ACC112 (cell line): ENCODE results near the gene MRFAP1L1.
A peak's percentile ranks its signal among the peaks of the same experiment; 100 is the strongest.

ENCODE experiments used
- H2AFZ ChIP-seq: fragments of 200-600 bp; sonication (generic); one replicate; pipeline ENCODE4 v1.6.0; 2017; ENCODE audit warnings: antibody characterized with exemption, low read length; ENCODE audit not compliant: unreplicated experiment
- H3K27ac ChIP-seq: fragments of 200-600 bp; sonication (generic); 2 replicates; pipeline ENCODE4 v1.5.1; 2014; ENCODE audit warnings: low read depth, mild to moderate bottlenecking, antibody characterized with exemption, low read length, moderate library complexity
- H3K27me3 ChIP-seq: fragments of 200-600 bp; sonication (generic); 2 replicates; pipeline ENCODE4 v1.6.1; 2014; ENCODE audit warnings: mild to moderate bottlenecking, antibody characterized with exemption, low read length, moderate library complexity, mixed read lengths; ENCODE audit not compliant: insufficient read depth
- H3K36me3 ChIP-seq: fragments of 200-600 bp; sonication (generic); 2 replicates; pipeline ENCODE4 v1.6.1; 2016; ENCODE audit warnings: mild to moderate bottlenecking, antibody characterized with exemption, low read length, moderate library complexity, mixed read lengths; ENCODE audit not compliant: insufficient read depth
- H3K4me1 ChIP-seq: fragments of 200-600 bp; sonication (generic); one replicate; pipeline ENCODE4 v1.6.1; 2016; ENCODE audit warnings: low read length, mixed read lengths; ENCODE audit not compliant: insufficient read depth, unreplicated experiment, control insufficient read depth
- H3K4me3 ChIP-seq: fragments of 200-600 bp; sonication (generic); 2 replicates; pipeline ENCODE4 v1.5.1; 2014; ENCODE audit warnings: mild to moderate bottlenecking, low read depth, low read length
- H3K79me2 ChIP-seq: fragments of 200-600 bp; sonication (generic); one replicate; pipeline ENCODE4 v1.6.0; 2016; ENCODE audit warnings: low read length; ENCODE audit not compliant: control insufficient read depth, unreplicated experiment, insufficient read depth

The MRFAP1L1 gene

DNA sequence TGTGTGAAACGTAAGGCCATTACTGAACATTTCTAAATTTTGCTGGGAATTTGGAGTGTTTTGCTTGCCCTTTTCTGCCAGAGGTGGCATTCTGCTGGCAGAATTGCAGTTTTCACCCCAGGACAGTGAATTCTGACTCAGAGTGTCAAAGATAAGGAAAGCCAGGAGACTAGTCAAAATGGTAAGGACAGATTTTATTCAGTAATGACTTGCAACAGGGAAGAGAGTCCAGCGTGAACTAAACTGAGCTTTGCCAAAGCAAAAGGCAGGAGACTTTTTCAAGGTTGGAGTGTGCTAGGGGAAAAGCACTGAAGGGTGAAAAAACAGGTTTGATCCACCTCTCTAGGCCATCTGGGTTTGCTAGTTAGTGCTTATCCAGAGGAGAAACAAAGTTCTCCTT is 49.8 kb downstream of the MRFAP1L1 start:
- no peaks in the 10 kb centered on the region for H3K36me3 ChIP-seq
- no peaks in the 10 kb centered on the region for H3K79me2 ChIP-seq
- H2AFZ ChIP-seq = no peak overlapping the region
- H3K27ac ChIP-seq = no peak overlapping the region
- peaks cover 7% of the 10 kb centered on the region for H3K4me1 ChIP-seq
- H3K4me3 ChIP-seq = no peak overlapping the region; the same call in 1 of the 2 replicates
- peaks cover 10% of the 10 kb centered on the region; the same call in 1 of the 2 replicates for H3K27me3 ChIP-seq

DNA sequence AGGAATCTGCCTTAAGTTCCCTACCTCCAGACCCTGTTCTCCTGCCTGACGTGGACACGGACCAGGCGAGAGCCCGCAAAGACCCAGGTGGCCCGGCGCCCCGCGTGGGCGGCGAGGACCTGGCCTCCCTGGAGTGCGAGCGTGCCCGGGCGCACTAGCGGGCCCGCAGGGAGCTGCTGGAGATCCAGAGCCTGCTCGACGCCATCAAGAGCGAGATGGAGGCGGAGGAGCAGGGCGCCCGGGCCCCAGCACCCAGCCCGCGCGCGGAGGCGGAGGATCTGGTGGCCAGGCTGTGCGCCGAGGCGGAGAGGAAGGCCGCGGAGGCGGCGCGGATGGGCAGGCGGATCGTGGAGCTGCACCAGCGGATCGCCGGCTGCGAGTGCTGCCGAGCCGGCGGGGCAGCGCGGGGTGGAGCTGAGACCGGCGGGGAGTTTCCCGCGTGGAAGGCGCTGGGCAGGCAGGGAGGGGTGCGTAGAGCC is 51.0 kb downstream of the MRFAP1L1 start:
- H2AFZ ChIP-seq = peak overlapping the region; percentile 51
- peaks cover 3% of the 10 kb centered on the region; the same call in 1 of the 2 replicates for H3K27me3 ChIP-seq
- no peak overlapping the region for H3K27ac ChIP-seq
- H3K36me3 ChIP-seq = no peaks in the 10 kb centered on the region
- peaks cover 7% of the 10 kb centered on the region for H3K4me1 ChIP-seq
- no peaks in the 10 kb centered on the region for H3K79me2 ChIP-seq
- peak overlapping the region; percentile 70 for H3K4me3 ChIP-seq

DNA sequence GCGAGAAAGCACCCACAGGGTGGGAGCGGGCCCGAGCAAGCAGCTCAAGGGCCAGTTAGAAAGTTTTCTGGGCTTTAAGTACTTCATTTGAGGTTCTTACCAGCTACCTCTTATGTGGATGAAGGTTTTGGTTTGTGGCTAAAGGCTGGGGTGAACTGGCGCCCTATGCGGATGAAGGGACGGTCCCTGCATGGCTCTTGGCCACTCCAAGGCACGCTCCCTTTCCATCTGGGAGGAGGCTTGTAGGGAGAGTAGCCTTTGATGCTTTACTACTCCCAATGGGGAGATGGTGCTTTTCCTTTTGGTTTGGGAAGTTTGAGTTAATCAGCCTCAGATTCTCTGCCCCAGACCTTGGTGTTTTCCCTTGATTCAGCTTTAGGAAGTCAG is 51.5 kb downstream of the MRFAP1L1 start:
- H3K27me3 ChIP-seq = no peaks in the 10 kb centered on the region
- no peak overlapping the region for H3K27ac ChIP-seq
- H3K79me2 ChIP-seq = no peaks in the 10 kb centered on the region
- H3K4me1 ChIP-seq = peaks cover 7% of the 10 kb centered on the region
- H2AFZ ChIP-seq = peak overlapping the region; percentile 51
- no peaks in the 10 kb centered on the region for H3K36me3 ChIP-seq
- H3K4me3 ChIP-seq = peak overlapping the region; percentile 70
